ENCODE results near the gene COLEC12.

COLEC12 gene

DNA sequence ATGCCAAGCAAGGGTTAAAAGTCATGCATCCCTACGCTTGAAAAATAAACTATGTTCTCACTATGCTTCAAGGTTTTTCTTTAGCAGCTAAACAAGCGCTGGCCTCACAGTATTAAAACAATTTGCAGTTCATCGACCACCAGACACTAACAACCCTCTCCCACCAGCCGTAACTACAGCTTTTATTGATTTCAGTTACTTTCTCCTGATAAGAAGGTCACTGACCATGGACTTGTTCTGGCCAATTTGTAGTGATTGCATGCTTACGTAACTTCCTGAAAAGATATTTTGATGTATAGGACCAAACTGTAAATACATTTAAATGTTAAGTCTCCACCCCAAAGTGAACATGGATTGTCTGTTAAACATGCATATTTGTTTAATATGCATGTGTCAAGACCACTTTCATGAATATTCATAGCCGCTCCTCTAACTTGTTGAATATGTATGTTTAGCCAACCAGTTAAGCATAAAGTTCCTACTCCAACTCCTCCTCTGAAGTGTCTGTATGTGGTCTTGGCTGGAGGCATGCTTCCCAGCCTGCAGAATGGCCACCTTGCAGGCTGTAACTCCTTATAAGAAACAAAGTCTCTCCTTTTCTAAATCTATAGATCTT lies 230.9 kb downstream of the COLEC12 start:
- no peak for DNase-seq

DNA sequence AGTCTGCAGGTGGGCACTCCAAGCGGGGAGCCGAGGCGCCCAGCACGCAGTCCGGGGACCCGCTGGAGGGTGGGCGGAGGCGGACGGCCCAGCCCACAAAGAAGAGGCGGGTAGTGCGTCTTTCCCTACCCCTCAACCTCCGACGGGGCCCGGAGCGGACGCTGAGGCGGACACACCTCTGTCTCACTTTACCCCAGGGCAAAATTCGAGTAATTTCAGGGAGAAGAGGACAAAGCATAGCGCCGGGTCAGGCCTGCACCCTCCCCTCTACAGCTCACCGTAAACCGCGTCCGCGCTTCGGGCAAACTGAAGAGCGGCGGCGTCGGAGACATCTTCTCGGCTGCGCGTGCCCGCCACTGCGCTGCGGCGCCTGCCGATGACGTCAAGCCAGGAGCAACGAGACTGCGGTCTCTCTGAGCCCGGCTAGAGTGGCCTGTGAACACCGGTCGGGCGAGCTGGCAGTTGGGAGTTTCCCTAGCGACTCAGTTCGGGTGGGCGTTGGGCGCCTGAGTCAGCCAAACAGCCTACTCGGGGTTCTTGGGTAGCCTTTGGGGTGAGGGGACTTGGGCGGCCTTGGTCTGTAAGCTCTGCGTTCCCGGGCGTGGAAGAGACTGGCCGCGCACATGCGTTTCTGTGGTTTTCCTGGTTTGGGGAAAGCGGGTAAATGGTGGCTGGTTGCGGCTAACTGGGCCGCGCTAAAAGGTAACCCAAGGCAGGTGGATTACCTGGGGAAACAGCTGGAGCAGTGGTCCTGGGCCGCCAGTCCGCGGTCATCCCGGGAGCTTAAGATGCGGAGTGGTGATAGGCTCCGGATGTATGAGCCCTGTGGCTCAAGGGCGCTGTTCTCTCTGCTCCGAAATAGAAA lies 232.6 kb downstream of the COLEC12 start, which contains the start of gene THOC1:
Gene THOC1, minus strand, starts transcription at position 360 of the 865 bp plus-strand sequence. Its CDS starts 28 bp downstream, at position 332.
- DNase-seq = peak; percentile 44 to 92 (median 85)

GRCh38 chr18:267380-267687 lies 233.2 kb downstream of the COLEC12 start:
- DNase-seq = no peak

Measured in C1 segment of cervical spinal cord (tissue), 14 donors.